Activated T-cell treated with anti-CD3 and anti-CD28 coated beads, Interleukin-2, amount 50 U/mL, for 4 hours (primary cell): ENCODE results near the gene ZFR. TPM values are rescaled to one million over a fixed set of nuclear protein-coding genes. Genes with fewer than 3 reads are reported as not detected.
"Not testable (repeated sequence)": the region's sequence is repeated elsewhere in the genome, so short reads cannot be mapped to it uniquely, and the experiment has no call there.

Experiments
- ATAC-seq, 2 donors: fragments of 200-7000 bp; cut with Tn5 transposase; one replicate each; pipeline ENCODE4 v1.10.0; 2021
- DNase-seq: peaks from one replicate; pipeline ENCODE4 v3.0.0-alpha.2; 2020
- H3K27me3 Mint-ChIP-seq: one replicate; pipeline ENCODE4 v1.8.0; 2021; ENCODE audit warnings: low read depth, mixed read lengths
- H3K36me3 Mint-ChIP-seq: one replicate; pipeline ENCODE4 v1.8.0; 2022; ENCODE audit warnings: mixed read lengths; ENCODE audit not compliant: insufficient read depth
- H3K4me1 Mint-ChIP-seq: one replicate; pipeline ENCODE4 v1.8.0; 2021; ENCODE audit warnings: low read depth, mixed read lengths
- H3K4me3 Mint-ChIP-seq: one replicate; pipeline ENCODE4 v1.8.0; 2021; ENCODE audit warnings: mild to moderate bottlenecking, moderate library complexity, mixed read lengths
- H3K9me3 Mint-ChIP-seq: one replicate; pipeline ENCODE4 v1.8.0; 2021; ENCODE audit warnings: mixed read lengths
- total RNA-seq, 3 donors: library from RNA; stranded (reverse); gene quantifications; one replicate each; pipeline ENCODE4 v1.2.1, GENCODE V29; 2021

The ZFR gene
- total RNA-seq, 3 donors from 2014 or later: 76.9 to 83.3 (median 80.4) TPM

GRCh38 chr5:32378966-32379365 is 65.6 kb downstream of the ZFR start:
- Mint-ChIP-seq H3K27me3 (no peaks in the 10 kb centered on the region), H3K4me1 (no peaks in the 10 kb centered on the region), H3K9me3 (no peaks in the 10 kb centered on the region), H3K36me3 (peaks cover 24% of the 10 kb centered on the region), H3K4me3 (no peak overlapping the region)
- ATAC-seq (no peak), DNase-seq (no peak)

- H3K4me3 Mint-ChIP-seq: no peak overlapping the region
- H3K9me3 Mint-ChIP-seq: no peaks in the 10 kb centered on the region
- no peaks in the 10 kb centered on the region for H3K27me3 Mint-ChIP-seq
- DNase-seq (no peak), ATAC-seq (no peak)
- peaks cover 31% of the 10 kb centered on the region for H3K36me3 Mint-ChIP-seq
- H3K4me1 Mint-ChIP-seq: peaks cover 8% of the 10 kb centered on the region
These were observed 74.9 kb downstream of the ZFR start for GRCh38 chr5:32369542-32370155.

GRCh38 chr5:32369032-32369431 is 75.5 kb downstream of the ZFR start:
- H3K36me3 Mint-ChIP-seq: peaks cover 29% of the 10 kb centered on the region
- H3K4me1 Mint-ChIP-seq: peaks cover 8% of the 10 kb centered on the region
- no peaks in the 10 kb centered on the region for H3K9me3 Mint-ChIP-seq
- no peak overlapping the region for H3K4me3 Mint-ChIP-seq
- no peaks in the 10 kb centered on the region for H3K27me3 Mint-ChIP-seq
- ATAC-seq: no peak
- no peak for DNase-seq

GRCh38 chr5:32367271-32367670 is 77.3 kb downstream of the ZFR start:
- peaks cover 32% of the 10 kb centered on the region for H3K36me3 Mint-ChIP-seq
- not testable (repeated sequence) for H3K4me3 Mint-ChIP-seq, ATAC-seq, H3K9me3 Mint-ChIP-seq, H3K27me3 Mint-ChIP-seq, H3K4me1 Mint-ChIP-seq, DNase-seq

- ATAC-seq (no peak), DNase-seq (no peak)
- H3K4me3 Mint-ChIP-seq: no peak overlapping the region
- peaks cover 6% of the 10 kb centered on the region for H3K4me1 Mint-ChIP-seq
- no peaks in the 10 kb centered on the region for H3K27me3 Mint-ChIP-seq
- peaks cover 23% of the 10 kb centered on the region for H3K36me3 Mint-ChIP-seq
- no peaks in the 10 kb centered on the region for H3K9me3 Mint-ChIP-seq
These were observed 78.9 kb downstream of the ZFR start for GRCh38 chr5:32365623-32366022.

- Mint-ChIP-seq H3K27me3 (no peaks in the 10 kb centered on the region), H3K4me3 (no peak overlapping the region), H3K36me3 (peaks cover 20% of the 10 kb centered on the region), H3K9me3 (no peaks in the 10 kb centered on the region), H3K4me1 (no peaks in the 10 kb centered on the region)
- ATAC-seq (no peak), DNase-seq (no peak)
These were observed 81.5 kb downstream of the ZFR start for GRCh38 chr5:32363030-32363429.

- Mint-ChIP-seq H3K4me1 (peaks cover 3% of the 10 kb centered on the region), H3K36me3 (peaks cover 15% of the 10 kb centered on the region), H3K4me3 (no peak overlapping the region), H3K9me3 (no peaks in the 10 kb centered on the region), H3K27me3 (no peaks in the 10 kb centered on the region)
- no peak for DNase-seq
- ATAC-seq: no peak
These were observed 82.0 kb downstream of the ZFR start for GRCh38 chr5:32362527-32362926.

GRCh38 chr5:32360906-32361305 is 83.6 kb downstream of the ZFR start:
- no peak overlapping the region for H3K4me3 Mint-ChIP-seq
- H3K36me3 Mint-ChIP-seq: peaks cover 14% of the 10 kb centered on the region
- H3K4me1 Mint-ChIP-seq: peaks cover 3% of the 10 kb centered on the region
- no peak for ATAC-seq
- H3K27me3 Mint-ChIP-seq: no peaks in the 10 kb centered on the region
- no peak for DNase-seq
- H3K9me3 Mint-ChIP-seq: no peaks in the 10 kb centered on the region

- ATAC-seq (no peak), DNase-seq (no peak)
- Mint-ChIP-seq H3K4me1 (peaks cover 3% of the 10 kb centered on the region), H3K9me3 (no peaks in the 10 kb centered on the region), H3K4me3 (no peak overlapping the region), H3K36me3 (peaks cover 21% of the 10 kb centered on the region), H3K27me3 (no peaks in the 10 kb centered on the region)
These were observed 85.9 kb downstream of the ZFR start for GRCh38 chr5:32358611-32359010.

- ATAC-seq (no peak), DNase-seq (no peak)
- H3K36me3 Mint-ChIP-seq: peaks cover 18% of the 10 kb centered on the region
- H3K9me3 Mint-ChIP-seq: no peaks in the 10 kb centered on the region
- H3K4me3 Mint-ChIP-seq: no peak overlapping the region
- H3K4me1 Mint-ChIP-seq: peaks cover 3% of the 10 kb centered on the region
- H3K27me3 Mint-ChIP-seq: no peaks in the 10 kb centered on the region
These were observed 86.9 kb downstream of the ZFR start for GRCh38 chr5:32357658-32358057.

- Mint-ChIP-seq H3K4me1 (peaks cover 3% of the 10 kb centered on the region), H3K4me3 (no peak overlapping the region), H3K36me3 (peaks cover 14% of the 10 kb centered on the region), H3K9me3 (no peaks in the 10 kb centered on the region), H3K27me3 (no peaks in the 10 kb centered on the region)
- DNase-seq: no peak
- no peak for ATAC-seq
These were observed 88.9 kb downstream of the ZFR start for GRCh38 chr5:32355686-32356085.

GRCh38 chr5:32353420-32353819 is 91.1 kb downstream of the ZFR start:
- Mint-ChIP-seq H3K9me3 (no peaks in the 10 kb centered on the region), H3K4me1 (peaks cover 3% of the 10 kb centered on the region), H3K4me3 (no peak overlapping the region), H3K27me3 (no peaks in the 10 kb centered on the region), H3K36me3 (peaks cover 9% of the 10 kb centered on the region)
- no peak for ATAC-seq
- no peak for DNase-seq

- DNase-seq: no peak
- no peak for ATAC-seq
- Mint-ChIP-seq H3K4me3 (no peak overlapping the region), H3K9me3 (peaks cover 2% of the 10 kb centered on the region), H3K4me1 (peaks cover under 1% of the 10 kb centered on the region), H3K27me3 (no peaks in the 10 kb centered on the region), H3K36me3 (peaks cover 9% of the 10 kb centered on the region)
These were observed 91.9 kb downstream of the ZFR start for GRCh38 chr5:32352685-32353084.

GRCh38 chr5:32346869-32347268 is 97.7 kb downstream of the ZFR start:
- no peak overlapping the region for H3K4me3 Mint-ChIP-seq
- H3K27me3 Mint-ChIP-seq: no peaks in the 10 kb centered on the region
- peaks cover 2% of the 10 kb centered on the region for H3K36me3 Mint-ChIP-seq
- H3K9me3 Mint-ChIP-seq: peaks cover 7% of the 10 kb centered on the region
- ATAC-seq (no peak), DNase-seq (no peak)
- H3K4me1 Mint-ChIP-seq: no peaks in the 10 kb centered on the region

- H3K4me1 Mint-ChIP-seq: no peaks in the 10 kb centered on the region
- H3K36me3 Mint-ChIP-seq: peaks cover 2% of the 10 kb centered on the region
- no peak for ATAC-seq
- H3K4me3 Mint-ChIP-seq: no peak overlapping the region
- DNase-seq: no peak
- no peaks in the 10 kb centered on the region for H3K27me3 Mint-ChIP-seq
- peaks cover 12% of the 10 kb centered on the region for H3K9me3 Mint-ChIP-seq
These were observed 101.4 kb downstream of the ZFR start for GRCh38 chr5:32343058-32343672.
